ENCODE results near the gene BCCIP. TPM values are rescaled to one million over a fixed set of nuclear protein-coding genes. Genes with fewer than 3 reads are reported as not detected.

BCCIP gene
- total RNA-seq, 1 donor from 2014 or later, result 36.9 TPM

GRCh38 chr10:125868372-125868975 lies 45.1 kb downstream of the BCCIP start:
- intact Hi-C loops (cut with DNase I), result no loop called here
- ATAC-seq, result peak; percentile 78
- no peaks in the 10 kb centered on the region for H3K9me3 ChIP-seq
- no peak for DNase-seq
- H3K4me1 ChIP-seq, result no peaks in the 10 kb centered on the region
- TF ChIP-seq, protein P1, sequence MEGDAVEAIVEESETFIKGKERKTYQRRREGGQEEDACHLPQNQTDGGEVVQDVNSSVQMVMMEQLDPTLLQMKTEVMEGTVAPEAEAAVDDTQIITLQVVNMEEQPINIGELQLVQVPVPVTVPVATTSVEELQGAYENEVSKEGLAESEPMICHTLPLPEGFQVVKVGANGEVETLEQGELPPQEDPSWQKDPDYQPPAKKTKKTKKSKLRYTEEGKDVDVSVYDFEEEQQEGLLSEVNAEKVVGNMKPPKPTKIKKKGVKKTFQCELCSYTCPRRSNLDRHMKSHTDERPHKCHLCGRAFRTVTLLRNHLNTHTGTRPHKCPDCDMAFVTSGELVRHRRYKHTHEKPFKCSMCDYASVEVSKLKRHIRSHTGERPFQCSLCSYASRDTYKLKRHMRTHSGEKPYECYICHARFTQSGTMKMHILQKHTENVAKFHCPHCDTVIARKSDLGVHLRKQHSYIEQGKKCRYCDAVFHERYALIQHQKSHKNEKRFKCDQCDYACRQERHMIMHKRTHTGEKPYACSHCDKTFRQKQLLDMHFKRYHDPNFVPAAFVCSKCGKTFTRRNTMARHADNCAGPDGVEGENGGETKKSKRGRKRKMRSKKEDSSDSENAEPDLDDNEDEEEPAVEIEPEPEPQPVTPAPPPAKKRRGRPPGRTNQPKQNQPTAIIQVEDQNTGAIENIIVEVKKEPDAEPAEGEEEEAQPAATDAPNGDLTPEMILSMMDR (IDR thresholded peaks at IDR 0.05), result peak; percentile 86
- H3K27ac ChIP-seq, result no peak overlapping the region
- no peaks in the 10 kb centered on the region for H3K27me3 ChIP-seq
- no peak overlapping the region for H3K4me3 ChIP-seq
- peaks cover 28% of the 10 kb centered on the region for H3K36me3 ChIP-seq

DNA sequence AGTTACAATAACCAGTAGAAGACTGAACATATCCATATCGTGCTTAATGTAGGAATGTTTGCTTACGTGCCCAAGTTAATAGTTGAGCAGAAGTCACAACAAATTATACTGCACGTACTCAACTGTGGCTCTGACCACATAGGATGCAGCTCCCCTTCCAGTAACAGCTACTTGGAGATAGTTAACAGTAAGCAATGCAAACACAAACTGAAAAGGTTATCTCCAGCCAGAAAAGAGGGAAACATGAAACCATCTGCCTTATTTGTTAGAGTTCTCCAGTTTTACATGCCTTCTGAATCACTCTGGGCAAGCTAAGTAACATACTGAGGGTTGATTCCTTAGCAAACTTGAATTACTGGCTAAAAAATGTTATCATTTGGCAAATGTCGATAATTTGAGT lies 48.0 kb downstream of the BCCIP start:
- no peak overlapping the region for H3K4me3 ChIP-seq
- no peaks in the 10 kb centered on the region for H3K4me1 ChIP-seq
- TF ChIP-seq, protein P1 (IDR thresholded peaks at IDR 0.05), result no peak
- intact Hi-C loops (cut with DNase I), result no loop called here
- no peaks in the 10 kb centered on the region for H3K9me3 ChIP-seq
- DNase-seq (no peak), ATAC-seq (no peak)
- H3K27me3 ChIP-seq, result no peaks in the 10 kb centered on the region
- H3K27ac ChIP-seq, result no peak overlapping the region
- peaks cover 6% of the 10 kb centered on the region for H3K36me3 ChIP-seq

GRCh38 chr10:125878957-125879835 lies 55.9 kb downstream of the BCCIP start:
- H3K4me1 ChIP-seq, result no peaks in the 10 kb centered on the region
- TF ChIP-seq, protein P1 (IDR thresholded peaks at IDR 0.05), result no peak
- no peak overlapping the region for H3K27ac ChIP-seq
- intact Hi-C loops (cut with DNase I), result no loop called here
- H3K36me3 ChIP-seq, result peaks cover 5% of the 10 kb centered on the region
- no peak for DNase-seq
- no peak overlapping the region for H3K4me3 ChIP-seq
- H3K27me3 ChIP-seq, result no peaks in the 10 kb centered on the region
- peak; percentile 20 for ATAC-seq
- no peaks in the 10 kb centered on the region for H3K9me3 ChIP-seq

DNA sequence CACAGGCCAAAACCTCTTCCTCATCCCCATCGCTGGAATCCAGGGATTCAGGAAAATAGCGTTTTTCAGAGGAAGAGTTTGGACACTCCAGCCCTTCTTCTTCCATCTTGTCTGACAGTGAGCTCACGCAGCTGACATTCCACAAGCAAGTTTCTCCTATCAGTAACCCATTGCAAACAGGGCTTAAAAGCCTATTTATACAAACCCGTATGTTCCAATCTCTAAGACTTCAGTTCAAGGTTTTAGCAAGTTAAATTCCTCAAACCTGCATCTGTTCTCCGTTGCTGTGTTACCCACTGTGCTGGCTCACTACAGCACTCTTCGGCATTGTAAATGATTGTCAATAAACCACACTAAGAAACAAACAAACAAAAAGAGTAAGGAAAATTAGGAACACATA lies 57.4 kb downstream of the BCCIP start:
- H3K36me3 ChIP-seq, result peaks cover 5% of the 10 kb centered on the region
- H3K4me3 ChIP-seq, result no peak overlapping the region
- no peaks in the 10 kb centered on the region for H3K4me1 ChIP-seq
- no peak overlapping the region for H3K27ac ChIP-seq
- TF ChIP-seq, protein P1 (IDR thresholded peaks at IDR 0.05), result no peak
- no peak for ATAC-seq
- no peak for DNase-seq
- no peaks in the 10 kb centered on the region for H3K27me3 ChIP-seq
- no peaks in the 10 kb centered on the region for H3K9me3 ChIP-seq
- intact Hi-C loops (cut with DNase I), result no loop called here

DNA sequence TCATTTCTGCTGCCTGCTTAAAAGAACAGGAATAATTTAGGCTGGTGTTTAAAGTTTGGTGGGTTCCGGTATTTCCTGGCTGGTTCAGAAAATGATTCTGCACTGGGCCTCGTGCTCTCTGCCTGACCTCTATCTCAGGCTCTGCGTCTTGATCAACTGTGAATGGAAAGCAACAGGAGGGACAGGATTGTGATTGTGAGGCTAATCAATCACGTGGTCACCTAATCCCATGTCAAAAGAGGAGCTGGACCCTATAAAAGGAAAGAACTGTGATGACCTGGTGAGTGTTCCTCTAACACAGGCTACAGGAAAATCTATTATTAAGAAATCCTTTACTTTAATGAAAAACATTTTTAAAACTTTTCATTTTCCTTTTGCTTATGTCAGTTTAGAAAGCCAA lies 57.8 kb downstream of the BCCIP start, which contains the start of gene DHX32:
DHX32 (minus strand) TSS at position 101 of the 400 bp plus-strand sequence. CDS start 468 bp downstream, outside the sequence.
- no peaks in the 10 kb centered on the region for H3K4me1 ChIP-seq
- DNase-seq, result no peak

More for the DNA sequence above, 57.8 kb downstream of the BCCIP start, which contains the start of gene DHX32:
- H3K9me3 ChIP-seq, result no peaks in the 10 kb centered on the region
- TF ChIP-seq, protein P1 (IDR thresholded peaks at IDR 0.05), result no peak
- no peak within 1 kb of the TSS for H3K27ac ChIP-seq
- ATAC-seq, result no peak
- no peaks in the 10 kb centered on the region for H3K27me3 ChIP-seq
- intact Hi-C loops (cut with DNase I), result no loop called here
- peaks cover 5% of the 10 kb centered on the region for H3K36me3 ChIP-seq
- H3K4me3 ChIP-seq, result no peak within 1 kb of the TSS

Data from upper lobe of right lung (tissue), 1 donor.